ENCODE measurements around the gene DEFB118. TPM values are rescaled to one million over a fixed set of nuclear protein-coding genes. Genes with fewer than 3 reads are reported as not detected.

The DEFB118 gene
- total RNA-seq, 5 donors from 2014 or later (not counting 1 experiment from before 2014, with no cell fraction given): not detected

DNA sequence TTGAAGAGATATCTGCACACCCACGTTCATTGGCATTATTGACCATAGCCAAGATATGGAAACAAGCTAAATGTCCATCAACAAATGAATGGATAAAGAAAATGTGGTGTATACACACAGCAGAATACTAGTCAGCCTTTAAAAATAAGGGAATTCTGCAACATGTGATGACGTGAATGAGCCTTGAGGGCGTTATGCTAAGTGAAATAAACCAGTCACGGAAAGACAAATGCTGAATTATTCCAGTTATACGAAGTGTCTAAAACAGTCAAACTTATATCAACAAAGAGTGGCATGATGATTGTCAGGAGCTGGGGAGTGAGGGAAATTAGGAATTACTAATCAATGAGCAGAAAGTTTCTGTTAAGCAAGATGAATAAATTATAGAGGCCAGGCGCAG is 46.0 kb downstream of the DEFB118 start:
- 100% methylated on average over 1 of the region's 6 CpGs for WGBS (ENCODE audit: insufficient coverage)
- Histone ChIP-seq H3K9me3 (no peaks in the 10 kb centered on the region), H3K27me3 (replicated peaks in 1 of 2; ENCODE audit: control insufficient read depth in 2 of 2, extremely low read depth in 1 of 2, insufficient read depth in 2 of 2, low read length in 1 of 2) (no peaks in the 10 kb centered on the region), H3K27ac (ENCODE audit: low read length) (no peak overlapping the region), H3K4me3 (ENCODE audit: control insufficient read depth in 1 of 2, extremely low read depth in 1 of 2, low read length in 1 of 2) (no peak overlapping the region), H3K4me1 (ENCODE audit: control insufficient read depth in 1 of 2, extremely low read depth in 1 of 2, insufficient read depth in 2 of 2, low read length in 2 of 2) (no peaks in the 10 kb centered on the region), H3K36me3 (ENCODE audit: control insufficient read depth in 2 of 2, extremely low read depth in 1 of 2, insufficient read depth in 1 of 2, low read length in 1 of 2) (no peaks in the 10 kb centered on the region)
- ChIA-PET CTCF (no interaction called here), POLR2A (no interaction called here)
- Mint-ChIP-seq H3K36me3 (no peaks in the 10 kb centered on the region), H3K4me3 (no peak overlapping the region), H3K27ac (no peak overlapping the region), H3K27me3 (peaks cover 8 to 12% of the 10 kb centered on the region in 2 donors), H3K9me3 (peaks cover 0 to 4% (median 4%) of the 10 kb centered on the region in 3 donors), H3K4me1 (no peaks in the 10 kb centered on the region)
- ATAC-seq (replicated peaks in 1 of 4): no peak
- no peak for DNase-seq

DNA sequence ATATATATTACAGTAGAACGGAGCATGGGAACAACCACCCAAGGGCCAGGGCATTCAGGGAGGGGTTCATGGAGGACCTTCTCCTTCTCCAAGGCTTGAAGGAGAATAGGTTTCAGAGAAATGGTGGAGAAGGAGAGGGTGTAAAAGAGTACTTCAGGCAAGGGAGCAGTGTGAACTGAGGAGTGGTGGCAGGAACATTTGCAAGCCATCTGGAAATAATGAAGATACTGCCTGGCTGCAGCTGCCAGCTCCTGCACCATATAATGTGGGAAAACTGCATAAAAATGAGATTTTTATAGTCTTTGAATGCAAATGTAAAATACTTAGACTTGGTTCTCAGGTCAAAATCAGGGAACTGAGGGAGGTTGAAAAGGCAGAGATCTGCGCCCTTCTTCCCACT is 47.3 kb downstream of the DEFB118 start:
- H3K4me1 Mint-ChIP-seq: no peaks in the 10 kb centered on the region
- no CpG with 5 or more reads among the region's 2 CpGs for WGBS (ENCODE audit: insufficient coverage)
- no peak overlapping the region for H3K27ac Mint-ChIP-seq
- H3K4me3 ChIP-seq (ENCODE audit: control insufficient read depth in 1 of 2, extremely low read depth in 1 of 2, low read length in 1 of 2): no peak overlapping the region
- no peaks in the 10 kb centered on the region for H3K9me3 ChIP-seq
- ChIA-PET CTCF (no interaction called here), POLR2A (no interaction called here)
- no peaks in the 10 kb centered on the region for H3K4me1 ChIP-seq (ENCODE audit: control insufficient read depth in 1 of 2, extremely low read depth in 1 of 2, insufficient read depth in 2 of 2, low read length in 2 of 2)
- peaks cover 8 to 12% of the 10 kb centered on the region in 2 donors for H3K27me3 Mint-ChIP-seq
- H3K27ac ChIP-seq (ENCODE audit: low read length): no peak overlapping the region
- no peak overlapping the region for H3K4me3 Mint-ChIP-seq
- H3K27me3 ChIP-seq (replicated peaks in 1 of 2; ENCODE audit: control insufficient read depth in 2 of 2, extremely low read depth in 1 of 2, insufficient read depth in 2 of 2, low read length in 1 of 2): no peaks in the 10 kb centered on the region
- no peak for ATAC-seq (replicated peaks in 1 of 4)
- no peaks in the 10 kb centered on the region for H3K36me3 ChIP-seq (ENCODE audit: control insufficient read depth in 2 of 2, extremely low read depth in 1 of 2, insufficient read depth in 1 of 2, low read length in 1 of 2)
- H3K36me3 Mint-ChIP-seq: no peaks in the 10 kb centered on the region
- no peak for DNase-seq
- peaks cover 0 to 4% (median 0%) of the 10 kb centered on the region in 3 donors for H3K9me3 Mint-ChIP-seq

DNA sequence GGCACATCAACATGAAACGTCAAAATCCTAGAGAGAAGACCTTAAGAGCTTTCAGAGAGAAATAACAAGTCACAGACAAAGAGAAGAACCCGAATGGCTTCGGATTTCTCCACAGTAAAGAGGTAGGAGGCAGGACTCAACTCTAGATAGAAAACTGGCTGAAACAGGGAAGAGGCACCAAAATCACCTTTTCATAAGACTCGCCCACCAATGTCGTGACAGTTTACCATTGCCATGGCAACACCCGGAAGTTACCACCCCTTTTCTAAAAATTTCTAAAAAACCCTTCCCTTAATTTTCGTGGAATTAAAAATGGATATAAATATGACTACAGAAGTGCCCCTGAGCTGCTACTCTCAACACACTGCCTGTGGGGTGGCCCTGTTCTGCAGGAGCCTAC is 49.9 kb downstream of the DEFB118 start:
- Mint-ChIP-seq H3K36me3 (no peaks in the 10 kb centered on the region), H3K4me3 (no peak overlapping the region), H3K4me1 (no peaks in the 10 kb centered on the region), H3K27me3 (peaks cover 5 to 12% of the 10 kb centered on the region in 2 donors), H3K27ac (no peak overlapping the region), H3K9me3 (peaks cover 0 to 4% (median 0%) of the 10 kb centered on the region in 3 donors)
- no peaks in the 10 kb centered on the region for H3K9me3 ChIP-seq
- ATAC-seq (replicated peaks in 1 of 4) (no peak), DNase-seq (no peak)
- CTCF ChIA-PET: no interaction called here
- POLR2A ChIA-PET: no interaction called here
- H3K4me3 ChIP-seq (ENCODE audit: control insufficient read depth in 1 of 2, extremely low read depth in 1 of 2, low read length in 1 of 2): no peak overlapping the region
- 80% methylated on average over 1 of the region's 7 CpGs for WGBS (ENCODE audit: insufficient coverage)
- no peaks in the 10 kb centered on the region for H3K36me3 ChIP-seq (ENCODE audit: control insufficient read depth in 2 of 2, extremely low read depth in 1 of 2, insufficient read depth in 1 of 2, low read length in 1 of 2)
- H3K27me3 ChIP-seq (replicated peaks in 1 of 2; ENCODE audit: control insufficient read depth in 2 of 2, extremely low read depth in 1 of 2, insufficient read depth in 2 of 2, low read length in 1 of 2): no peaks in the 10 kb centered on the region
- no peak overlapping the region for H3K27ac ChIP-seq (ENCODE audit: low read length)
- no peaks in the 10 kb centered on the region for H3K4me1 ChIP-seq (ENCODE audit: control insufficient read depth in 1 of 2, extremely low read depth in 1 of 2, insufficient read depth in 2 of 2, low read length in 2 of 2)

Other genes with a start within 250 kb of the DEFB118 start
- not detected for gene DEFB115, start 110.9 kb upstream of the DEFB118 start, total RNA-seq
- not detected for gene DEFB116, start 60.0 kb upstream of the DEFB118 start, total RNA-seq
- gene DEFB119, start 22.0 kb downstream of the DEFB118 start, total RNA-seq: not detected
- not detected for gene DEFB121, start 37.6 kb downstream of the DEFB118 start, total RNA-seq
- gene DEFB123, start 72.0 kb downstream of the DEFB118 start, total RNA-seq: not detected
- gene DEFB124, start 106.5 kb downstream of the DEFB118 start, total RNA-seq: not detected
- not detected for gene REM1, start 106.7 kb downstream of the DEFB118 start, total RNA-seq
- gene HM13, start 145.8 kb downstream of the DEFB118 start, total RNA-seq: 100 to 1,000 TPM; 108 to 149 (median 140) TPM
- 10 to 100 TPM in 1 of 5 donors, 1 to 10 TPM in 4; 1.4 to 11.2 (median 2.2) TPM for gene ID1, start 236.7 kb downstream of the DEFB118 start, total RNA-seq